NCI-H345 treated with DMSO at 0.1 percent for 48 hours (cell line): Measurements from ENCODE around the gene ADD1.
"Not testable (repeated sequence)": the region's sequence is repeated elsewhere in the genome, so short reads cannot be mapped to it uniquely, and the experiment has no call there.

Experiments used
- DNase-seq: peaks from one replicate; lab custom pipeline; 2025; ENCODE audit not compliant: unreplicated experiment; lab: John Stamatoyannopoulos, UW

ADD1 gene

DNA sequence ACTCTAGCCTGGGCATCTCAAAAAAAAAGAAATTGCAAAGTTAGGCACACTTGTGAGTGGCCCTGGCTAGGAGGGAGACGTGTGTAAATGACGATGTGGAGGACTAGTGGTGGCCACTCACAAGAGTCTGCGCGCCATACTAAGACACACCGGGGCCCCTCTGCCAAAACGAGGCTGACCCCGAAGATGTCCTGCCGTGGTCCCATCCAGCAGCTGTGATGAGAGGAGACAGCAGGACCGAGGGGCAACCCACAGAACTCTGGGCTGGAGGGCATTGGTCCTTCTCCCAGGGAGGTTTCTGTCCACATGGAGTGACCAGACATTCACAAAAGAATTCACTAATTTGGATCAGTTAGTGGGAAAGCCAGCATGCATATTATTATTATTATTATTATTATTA lies 72.1 kb downstream of the ADD1 start:
- no peak for DNase-seq

DNA sequence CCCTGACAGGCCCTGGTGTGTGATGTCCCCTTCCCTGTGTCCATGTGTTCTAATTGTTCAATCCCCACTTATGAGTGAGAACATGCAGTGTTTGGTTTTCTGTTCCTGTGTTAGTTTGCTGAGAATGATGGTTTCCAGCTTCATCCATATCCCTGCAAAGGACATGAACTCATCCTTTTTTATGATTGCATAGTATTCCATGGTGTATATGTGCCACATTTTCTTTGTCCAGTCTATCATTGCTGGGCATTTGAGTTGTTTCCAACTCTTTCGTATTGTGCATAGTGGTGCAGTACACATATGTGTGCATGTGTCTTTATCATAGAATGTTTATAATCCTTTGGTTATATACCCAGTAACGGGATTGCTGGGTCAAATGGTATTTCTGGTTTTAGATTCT lies 73.1 kb downstream of the ADD1 start:
- not testable (repeated sequence) for DNase-seq

DNA sequence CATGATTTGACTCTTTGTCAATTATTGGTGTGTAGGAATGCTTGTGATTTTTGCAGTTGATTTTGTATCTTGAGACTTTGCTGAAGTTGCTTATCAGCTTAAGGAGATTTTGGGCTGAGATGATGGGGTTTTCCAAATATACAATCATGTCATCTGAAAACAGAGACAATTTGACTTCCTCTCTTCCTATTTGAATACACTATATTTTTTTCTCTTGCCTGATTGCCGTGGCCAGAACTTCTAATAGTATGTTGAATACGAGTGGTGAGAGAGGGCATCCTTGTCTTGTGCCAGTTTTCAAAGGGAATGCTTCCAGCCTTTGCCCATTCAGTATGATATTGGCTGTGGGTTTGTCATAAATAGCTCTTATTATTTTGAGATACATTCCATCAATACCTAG lies 74.7 kb downstream of the ADD1 start:
- not testable (repeated sequence) for DNase-seq

DNA sequence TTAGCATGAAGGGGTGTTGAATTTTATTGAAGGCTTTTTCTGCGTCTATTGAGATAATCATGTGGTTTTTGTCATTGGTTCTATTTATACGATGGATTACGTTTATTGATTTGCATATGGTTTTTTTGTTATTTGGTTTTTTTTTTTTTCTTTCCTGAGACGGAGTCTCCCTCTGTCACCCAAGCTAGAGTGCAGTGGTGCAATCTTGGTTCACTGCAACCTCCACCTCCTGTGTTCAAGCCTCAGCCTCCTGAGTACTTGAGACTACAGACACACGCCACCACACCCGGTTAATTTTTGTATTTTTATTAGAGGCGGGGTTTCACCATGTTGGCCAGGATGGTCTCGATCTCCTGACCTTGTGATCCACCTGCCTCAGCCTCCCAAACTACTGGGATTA lies 75.1 kb downstream of the ADD1 start:
- DNase-seq, result not testable (repeated sequence)

DNA sequence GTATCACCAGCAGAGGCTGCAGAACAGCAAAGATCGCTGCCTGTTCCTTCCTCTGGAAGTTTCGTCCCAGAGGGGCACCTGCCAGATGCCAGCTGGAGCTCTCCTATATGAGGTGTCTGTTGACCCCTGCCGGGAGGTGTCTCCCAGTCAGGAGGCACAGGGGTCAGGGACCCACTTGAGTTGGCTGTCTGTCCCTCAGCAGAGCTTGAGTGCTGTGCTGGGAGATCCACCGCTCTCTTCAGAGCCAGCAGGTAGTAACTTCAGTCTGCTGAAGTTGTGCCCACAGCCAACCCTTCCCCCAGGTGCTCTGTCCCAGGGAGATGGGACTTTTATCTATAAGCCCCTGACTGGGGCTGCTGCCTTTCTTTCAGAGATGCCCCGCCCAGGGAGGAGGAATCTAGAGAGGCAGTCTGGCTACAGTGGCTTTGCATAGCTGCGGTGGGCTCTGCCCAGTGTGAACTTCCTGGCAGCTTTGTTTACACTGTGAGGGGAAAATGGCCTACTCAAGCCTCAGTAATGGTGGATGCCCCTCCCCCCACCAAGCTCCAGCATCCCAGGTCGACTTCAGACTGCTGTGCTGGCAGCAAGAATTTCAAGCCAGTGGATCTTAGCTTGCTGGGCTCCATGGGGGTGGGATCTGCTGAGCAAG lies 78.9 kb downstream of the ADD1 start:
- DNase-seq, result not testable (repeated sequence)

DNA sequence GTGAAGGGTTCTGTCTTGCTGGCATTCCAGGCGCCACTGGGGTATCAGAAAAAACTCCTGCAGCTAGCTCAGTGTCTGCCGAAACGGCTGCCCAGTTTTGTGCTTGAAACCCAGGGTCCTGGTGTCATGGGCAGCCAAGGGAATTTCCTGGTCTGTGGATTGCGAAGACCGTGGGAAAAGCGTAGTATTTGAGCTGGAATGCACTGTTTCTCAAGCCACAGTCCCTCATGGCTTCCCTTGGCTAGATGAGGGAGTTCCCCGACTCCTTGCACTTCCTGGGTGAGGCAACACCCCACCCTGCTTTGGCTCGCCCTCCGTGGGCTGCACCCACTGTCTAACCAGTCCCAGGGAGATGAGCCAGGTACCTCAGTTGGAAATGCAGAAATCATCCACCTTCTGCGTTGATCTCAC lies 79.5 kb downstream of the ADD1 start:
- DNase-seq, result no peak

DNA sequence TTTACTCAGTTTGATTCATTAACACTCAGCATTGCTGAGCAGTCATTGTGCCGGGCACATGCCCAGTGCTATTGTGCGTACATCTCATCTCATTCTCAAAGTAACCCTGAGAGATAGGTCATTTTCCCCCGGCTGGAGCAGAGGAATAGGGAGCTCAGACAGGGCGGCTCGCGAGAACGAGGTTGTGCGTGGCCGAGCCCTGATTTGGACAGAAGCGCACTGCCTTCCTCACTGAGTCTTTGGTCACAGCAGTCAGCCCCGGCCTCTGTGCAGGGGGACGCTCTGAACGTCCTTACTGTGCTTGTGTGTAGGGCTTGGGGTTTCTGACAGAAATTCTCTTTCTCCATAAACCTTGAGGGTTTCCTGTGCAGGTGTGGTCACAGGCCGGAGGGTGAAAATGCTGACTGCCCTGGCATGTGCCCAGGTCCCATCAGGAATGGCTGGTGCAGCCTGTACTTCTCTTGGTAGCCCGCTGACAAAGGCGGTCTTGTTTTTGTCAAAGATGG lies 80.1 kb downstream of the ADD1 start:
- no peak for DNase-seq

DNA sequence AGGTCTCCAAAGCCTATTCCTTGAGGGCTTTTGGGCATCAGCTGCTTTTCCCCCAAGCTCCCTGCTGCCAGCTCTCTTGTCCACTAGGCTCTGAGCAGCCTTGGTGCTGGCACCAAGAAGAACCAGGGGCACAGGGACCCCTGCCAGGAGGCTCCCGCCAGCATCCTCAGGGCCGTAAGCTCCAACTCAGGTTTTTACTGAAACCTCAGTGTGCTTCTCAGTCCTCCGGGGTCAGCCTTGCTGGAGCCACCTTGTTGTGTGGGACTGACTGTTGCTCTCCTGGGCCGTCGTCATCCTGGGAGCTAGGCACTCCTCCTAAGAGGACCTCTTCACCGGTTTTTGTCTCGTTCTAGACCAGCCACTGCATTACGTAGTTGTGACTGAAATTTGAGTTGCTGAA lies 80.6 kb downstream of the ADD1 start:
- DNase-seq, result no peak

DNA sequence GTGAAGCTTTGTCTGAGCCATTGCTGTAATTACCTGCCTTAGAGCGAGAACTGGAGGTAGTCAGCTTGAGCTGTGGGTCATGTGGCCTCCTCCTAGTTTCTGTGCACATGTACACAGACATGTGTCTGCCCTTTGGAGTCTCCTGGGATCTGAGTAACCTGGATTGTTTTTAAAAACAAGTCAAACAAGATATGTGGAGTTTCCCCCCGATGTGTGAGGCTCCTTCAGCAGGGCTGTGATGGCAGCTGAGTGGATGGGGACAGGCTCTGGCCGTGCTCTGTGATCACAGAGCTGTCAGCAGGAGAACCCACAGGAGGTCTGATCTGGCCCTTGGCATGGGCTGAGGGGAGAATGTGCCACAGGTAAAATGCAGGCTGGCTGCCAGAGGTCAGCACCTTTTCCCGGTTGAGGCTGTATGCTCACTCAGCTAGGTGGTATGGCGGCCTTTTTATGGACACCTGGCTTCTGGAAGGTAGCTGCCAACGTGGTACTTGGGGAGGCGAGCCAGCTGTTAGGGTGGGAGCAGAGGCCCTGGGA lies 81.2 kb downstream of the ADD1 start:
- DNase-seq, result no peak

DNA sequence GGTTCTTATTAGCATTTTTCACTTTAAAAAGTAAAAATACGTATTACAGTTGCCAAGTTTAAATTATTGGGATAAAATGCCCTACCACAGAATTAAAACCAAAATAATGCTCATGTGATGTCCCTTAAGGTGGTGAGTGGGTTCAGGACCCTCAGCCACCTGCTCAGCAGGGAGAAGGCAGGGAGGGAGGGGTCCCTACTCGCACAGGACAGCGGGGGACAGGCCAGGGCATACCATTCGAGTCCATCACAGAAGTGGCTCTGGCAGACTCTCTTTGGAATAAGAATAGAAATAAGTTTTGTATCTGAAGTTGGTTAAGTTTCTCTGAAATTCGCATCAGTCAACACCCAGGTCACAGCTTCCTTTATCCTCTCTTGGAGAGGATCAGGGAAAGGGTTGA lies 81.9 kb downstream of the ADD1 start:
- no peak for DNase-seq

DNA sequence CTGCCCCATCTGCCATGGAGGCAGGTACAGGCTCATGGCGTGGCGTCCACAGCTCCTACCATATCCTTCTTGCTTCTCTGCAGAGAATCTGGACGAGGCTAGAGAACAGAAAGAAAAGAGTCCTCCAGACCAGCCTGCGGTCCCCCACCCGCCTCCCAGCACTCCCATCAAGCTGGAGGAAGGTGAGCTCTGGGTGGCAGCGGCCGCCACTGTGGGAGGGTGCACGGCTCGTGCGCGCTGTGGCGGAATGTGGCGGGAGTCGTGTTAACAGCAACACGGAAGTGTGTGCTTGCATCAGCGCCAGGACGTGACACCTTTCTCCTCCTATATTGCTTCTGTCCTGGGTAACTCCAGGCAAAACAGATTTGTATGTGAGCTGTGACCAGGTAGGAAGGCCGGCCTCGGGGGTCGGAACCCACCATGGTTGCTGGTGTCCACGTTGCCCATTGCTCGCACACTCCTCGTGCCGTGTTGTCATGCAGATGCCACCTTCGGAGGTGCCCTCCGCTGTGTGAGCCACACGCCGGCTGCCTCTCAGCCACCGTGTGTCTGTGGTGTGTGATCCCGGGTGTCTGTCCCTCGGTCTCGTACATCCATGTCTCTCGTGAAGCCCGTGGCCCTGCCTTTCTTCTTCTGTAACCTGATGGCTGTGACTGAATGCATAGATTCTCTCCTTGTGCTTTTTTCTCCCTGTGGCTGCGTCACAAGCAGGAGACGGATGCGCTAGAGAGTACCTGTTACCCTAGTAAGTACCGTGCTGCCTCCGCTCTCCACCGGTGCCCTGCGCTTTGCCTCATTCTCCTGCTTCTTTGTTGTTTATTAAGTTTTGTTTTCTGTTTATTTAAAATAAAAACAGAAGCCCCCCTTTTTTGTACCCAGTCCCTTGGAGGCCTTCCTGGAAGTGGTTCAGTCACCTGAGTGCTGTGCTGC lies 82.6 kb downstream of the ADD1 start:
- DNase-seq, result no peak

DNA sequence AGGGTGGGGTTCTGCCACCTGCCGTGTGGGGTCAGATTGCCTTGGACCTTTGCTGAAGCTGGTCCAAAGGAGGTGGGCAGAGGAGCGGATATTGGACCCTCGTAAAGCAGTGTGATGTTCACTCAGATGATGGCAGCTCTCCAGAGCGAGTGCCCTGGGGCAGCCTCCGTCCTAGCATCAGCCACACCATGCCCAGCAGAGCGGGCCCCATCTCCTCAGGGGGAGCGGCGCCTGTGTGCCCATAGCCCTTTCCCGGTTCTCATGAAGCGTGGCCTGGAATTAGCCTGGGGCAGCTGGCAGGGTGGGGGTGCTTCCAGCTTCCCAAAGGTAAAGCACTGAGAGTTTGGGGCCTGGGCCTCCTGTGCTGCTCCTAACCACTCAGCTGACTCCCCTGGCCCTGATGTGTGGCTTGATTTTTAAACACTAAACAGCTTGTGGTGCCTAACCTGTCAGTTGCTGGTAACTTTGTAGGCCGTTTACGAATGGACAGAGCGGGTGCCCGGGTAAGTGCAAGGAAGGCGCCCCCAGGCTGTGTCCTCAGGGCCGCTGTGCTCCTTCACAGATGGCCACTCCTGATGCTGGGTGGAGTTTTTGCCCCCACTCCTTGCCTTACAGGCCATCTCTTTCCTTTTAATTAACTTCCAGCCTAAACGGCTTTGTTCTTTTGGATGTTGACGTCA lies 83.5 kb downstream of the ADD1 start:
- no peak for DNase-seq

DNA sequence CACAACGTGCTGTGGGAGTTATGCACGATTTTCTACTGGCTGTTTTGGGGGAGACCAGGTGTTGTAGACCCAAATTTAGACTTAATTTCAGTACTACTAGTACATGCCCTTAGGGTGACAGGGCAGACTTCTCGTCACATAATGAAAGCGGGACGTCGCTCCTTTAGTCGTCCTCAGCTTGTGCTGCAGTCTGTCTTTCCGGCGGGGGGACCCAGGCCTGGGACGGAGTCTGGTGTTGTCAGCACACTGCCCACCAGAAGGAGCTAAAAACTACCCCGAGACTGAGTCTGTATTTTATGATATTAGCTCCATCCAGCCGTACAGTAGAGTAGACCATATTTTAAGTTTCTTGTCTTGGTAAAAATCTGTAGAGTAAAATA lies 84.0 kb downstream of the ADD1 start:
- no peak for DNase-seq

DNA sequence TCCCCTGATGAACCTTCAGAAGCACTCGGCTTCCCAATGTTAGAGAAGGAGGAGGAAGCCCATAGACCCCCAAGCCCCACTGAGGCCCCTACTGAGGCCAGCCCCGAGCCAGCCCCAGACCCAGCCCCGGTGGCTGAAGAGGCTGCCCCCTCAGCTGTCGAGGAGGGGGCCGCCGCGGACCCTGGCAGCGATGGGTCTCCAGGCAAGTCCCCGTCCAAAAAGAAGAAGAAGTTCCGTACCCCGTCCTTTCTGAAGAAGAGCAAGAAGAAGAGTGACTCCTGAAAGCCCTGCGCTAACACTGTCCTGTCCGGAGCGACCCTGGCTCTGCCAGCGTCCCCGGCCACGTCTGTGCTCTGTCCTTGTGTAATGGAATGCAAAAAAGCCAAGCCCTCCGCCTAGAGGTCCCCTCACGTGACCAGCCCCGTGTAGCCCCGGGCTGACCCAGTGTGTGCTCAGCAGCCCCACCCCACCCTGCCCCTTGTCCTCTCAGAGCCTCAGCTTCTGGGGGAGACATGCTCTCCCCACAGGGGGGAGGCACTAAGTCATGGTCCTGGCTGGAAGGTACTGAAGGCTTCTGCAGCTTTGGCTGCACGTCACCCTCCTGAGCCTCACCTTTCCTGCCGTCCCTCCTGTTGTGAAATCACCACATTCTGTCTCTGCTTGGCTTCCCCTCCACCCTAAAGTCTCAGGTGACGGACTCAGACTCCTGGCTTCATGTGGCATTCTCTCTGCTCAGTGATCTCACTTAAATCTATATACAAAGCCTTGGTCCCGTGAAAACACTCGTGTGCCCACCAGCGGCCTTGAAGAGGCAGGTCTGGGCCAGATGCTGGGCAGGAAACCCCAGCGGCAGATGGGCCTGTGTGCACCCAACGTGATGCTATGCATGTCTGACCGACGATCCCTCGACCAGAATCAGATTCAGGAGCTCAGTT lies 84.9 kb downstream of the ADD1 start:
- no peak for DNase-seq

DNA sequence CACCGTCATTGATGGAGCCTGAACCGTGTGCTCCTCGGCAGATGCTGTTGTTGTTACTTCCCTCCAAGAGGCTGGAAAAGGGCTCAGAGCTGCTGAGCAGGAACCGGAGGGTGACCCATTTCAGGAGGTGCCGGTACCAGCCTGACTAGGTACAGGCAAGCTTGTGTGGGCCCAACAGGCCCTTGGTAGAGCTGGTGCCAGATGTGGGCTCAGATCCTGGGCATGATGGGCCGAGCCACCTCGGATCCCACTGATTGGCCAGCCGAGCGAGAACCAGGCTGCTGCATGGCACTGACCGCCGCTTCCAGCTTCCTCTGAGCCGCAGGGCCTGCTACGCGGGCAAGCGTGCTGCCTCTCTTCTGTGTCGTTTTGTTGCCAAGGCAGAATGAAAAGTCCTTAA lies 85.8 kb downstream of the ADD1 start:
- no peak for DNase-seq

DNA sequence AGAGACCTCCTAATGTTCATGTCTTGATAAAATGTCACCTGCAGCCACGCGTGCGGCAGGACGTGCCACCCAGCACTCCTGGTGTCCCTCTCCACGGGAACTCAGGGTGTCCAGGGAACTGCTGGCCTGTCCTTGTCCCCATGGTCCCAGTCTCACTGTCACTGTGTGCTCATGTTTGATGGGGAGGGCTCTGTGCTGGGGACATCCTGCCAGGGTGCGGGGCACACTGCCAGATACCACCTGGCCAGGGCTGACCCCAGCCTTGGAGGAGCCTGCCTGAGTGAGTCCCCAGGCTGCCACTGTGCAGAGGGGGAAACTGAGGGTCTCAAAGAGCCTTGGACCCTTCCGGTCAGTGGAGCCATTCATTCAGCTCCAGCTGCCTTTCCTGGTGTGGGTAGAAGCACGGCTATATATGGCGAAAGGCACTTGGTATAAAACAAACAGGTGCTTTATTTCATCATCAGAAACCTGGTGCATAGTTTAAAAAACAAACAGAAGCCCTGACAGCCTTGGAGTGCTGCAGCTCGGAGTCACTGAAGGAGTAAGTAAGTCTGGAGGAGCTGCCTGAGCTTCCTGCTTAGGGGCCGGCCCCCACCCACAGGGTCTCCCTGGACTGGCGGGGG lies 86.6 kb downstream of the ADD1 start:
- no peak for DNase-seq

DNA sequence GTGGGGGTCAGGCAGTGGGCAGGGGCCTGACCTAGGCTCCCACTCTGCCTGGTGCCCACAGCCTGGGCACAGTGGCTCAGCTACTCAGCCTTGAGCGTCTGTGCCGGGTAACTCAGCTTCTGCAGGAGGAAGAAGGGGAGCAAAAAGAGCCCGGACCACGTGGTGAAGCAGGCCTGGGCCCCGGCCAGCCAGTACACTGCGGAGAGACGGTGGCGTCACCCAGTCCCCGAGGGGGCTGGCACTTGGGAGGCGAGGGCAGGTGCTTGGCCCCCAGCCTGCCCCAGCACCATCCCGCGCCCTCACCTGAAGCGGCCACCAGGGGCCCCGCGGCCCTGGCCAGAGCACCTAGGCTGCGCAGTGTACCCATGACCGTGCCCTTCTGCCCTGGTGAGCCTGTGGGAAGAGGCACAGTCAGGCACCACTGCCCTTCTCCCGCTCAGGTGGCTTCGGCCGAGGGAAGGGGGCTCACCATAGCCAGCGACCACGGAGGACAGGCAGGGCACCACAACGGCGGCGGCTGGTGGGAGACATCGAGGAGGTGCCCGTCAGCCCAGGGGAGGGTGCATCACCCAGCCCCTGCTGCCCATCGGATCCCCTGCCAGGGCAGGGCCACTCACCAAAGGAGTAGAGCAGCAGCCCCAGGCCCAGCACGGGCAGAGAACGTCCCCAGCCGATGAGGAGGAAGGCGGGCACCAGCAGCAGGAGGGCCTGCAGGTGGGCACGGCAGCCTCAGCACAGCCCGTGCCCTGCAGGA lies 87.3 kb downstream of the ADD1 start:
- no peak for DNase-seq

DNA sequence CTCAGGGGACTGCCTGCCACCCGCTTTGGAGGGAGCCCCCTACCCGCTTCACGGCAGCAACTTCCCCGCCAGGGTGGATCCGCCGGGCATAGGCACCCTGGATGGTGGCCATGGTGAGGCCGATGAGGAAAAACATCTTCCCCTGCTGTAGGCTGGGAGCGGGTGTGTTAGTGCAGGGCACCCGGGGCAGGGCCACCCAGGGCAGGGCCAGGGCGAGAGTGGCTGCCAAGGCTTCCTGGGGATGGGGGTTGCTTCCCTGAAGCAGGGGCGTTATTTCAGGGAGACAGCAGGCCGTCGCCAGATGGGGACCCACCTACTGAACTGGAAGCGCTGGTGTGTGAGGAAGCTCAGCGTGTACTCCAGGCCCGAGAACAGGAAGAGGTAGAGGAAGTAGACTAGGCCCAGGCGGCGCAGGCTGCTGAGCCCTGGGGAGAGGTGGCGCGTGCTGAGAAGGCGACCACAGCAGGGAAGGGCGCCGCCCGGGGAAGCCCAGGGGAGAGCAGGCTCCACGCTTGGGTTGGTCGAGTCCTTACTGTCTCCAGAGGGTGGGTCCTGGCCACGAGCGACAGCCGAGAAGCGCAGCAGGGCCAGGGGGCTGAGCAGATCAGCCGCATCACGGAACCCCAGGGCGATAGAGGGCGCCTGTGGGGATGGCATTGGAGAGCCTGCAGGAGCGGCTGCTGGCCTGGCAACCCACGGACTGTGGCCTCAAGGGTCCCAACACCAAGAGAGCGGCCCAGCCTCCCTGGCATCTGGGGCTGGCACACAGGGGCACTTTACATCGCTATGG lies 88.1 kb downstream of the ADD1 start:
- DNase-seq, result no peak
